ENCODE data around the gene ARHGAP29.
A peak's percentile ranks its signal among the peaks of the same experiment; 100 is the strongest.

ARHGAP29 gene

GRCh38 chr1:94265011-94265422, 27.6 kb upstream of the ARHGAP29 start:
- no peak overlapping the region for H3K4me3 ChIP-seq (ENCODE audit: control insufficient read depth, low read depth, low read length)
- no peak for TF ChIP-seq CTCF (IDR thresholded peaks at IDR 0.05; ENCODE audit: control insufficient read depth, insufficient read depth, low read depth, low read length, missing control alignments)
- no peak for DNase-seq (ENCODE audit: low read depth)

GRCh38 chr1:94260635-94261387, 23.4 kb upstream of the ARHGAP29 start:
- no peak overlapping the region for H3K4me3 ChIP-seq (ENCODE audit: control insufficient read depth, low read depth, low read length)
- no peak for TF ChIP-seq CTCF (IDR thresholded peaks at IDR 0.05; ENCODE audit: control insufficient read depth, insufficient read depth, low read depth, low read length, missing control alignments)
- DNase-seq (ENCODE audit: low read depth): no peak

GRCh38 chr1:94259635-94260289, 22.4 kb upstream of the ARHGAP29 start:
- TF ChIP-seq CTCF (IDR thresholded peaks at IDR 0.05; ENCODE audit: control insufficient read depth, insufficient read depth, low read depth, low read length, missing control alignments): no peak
- no peak for DNase-seq (ENCODE audit: low read depth)
- H3K4me3 ChIP-seq (ENCODE audit: control insufficient read depth, low read depth, low read length): no peak overlapping the region

GRCh38 chr1:94258873-94259331, 21.5 kb upstream of the ARHGAP29 start:
- H3K4me3 ChIP-seq (ENCODE audit: control insufficient read depth, low read depth, low read length): no peak overlapping the region
- no peak for TF ChIP-seq CTCF (IDR thresholded peaks at IDR 0.05; ENCODE audit: control insufficient read depth, insufficient read depth, low read depth, low read length, missing control alignments)
- DNase-seq (ENCODE audit: low read depth): peak; percentile 88

- no peak overlapping the region for H3K4me3 ChIP-seq (ENCODE audit: control insufficient read depth, low read depth, low read length)
- DNase-seq (ENCODE audit: low read depth): no peak
- no peak for TF ChIP-seq CTCF (IDR thresholded peaks at IDR 0.05; ENCODE audit: control insufficient read depth, insufficient read depth, low read depth, low read length, missing control alignments)
Measured at GRCh38 chr1:94257444-94257843, 20.1 kb upstream of the ARHGAP29 start.

GRCh38 chr1:94255476-94255875, 18.1 kb upstream of the ARHGAP29 start:
- no peak for DNase-seq (ENCODE audit: low read depth)
- no peak overlapping the region for H3K4me3 ChIP-seq (ENCODE audit: control insufficient read depth, low read depth, low read length)
- TF ChIP-seq CTCF (IDR thresholded peaks at IDR 0.05; ENCODE audit: control insufficient read depth, insufficient read depth, low read depth, low read length, missing control alignments): no peak

Data from AG09309 (cell line).